K562 (cell line): ENCODE results near the gene BPTF. TPM values are rescaled to one million over a fixed set of nuclear protein-coding genes. Genes with fewer than 3 reads are reported as not detected.
A peak's percentile ranks its signal among the peaks of the same experiment; 100 is the strongest.

Source experiments
- ATAC-seq: fragments of 200-7000 bp; cut with Tn5 transposase; 3 replicates; pipeline ENCODE4 v1.9.1; 2020; ENCODE audit warnings: moderate library complexity
- BruUV-seq: library from RNA; stranded (reverse); fragments of 400-500 nt; replicated peaks from 2 replicates; lab custom pipeline; 2021; lab: Mats Ljungman, UMichigan
- CTCF ChIA-PET: fragments of 300-600 bp; formaldehyde crosslinking; extraction: SDS; loops from one replicate; lab custom pipeline; 2021; ENCODE audit warnings: low intra/inter-chr PET ratio; lab: Yijun Ruan, JAX
- POLR2A ChIA-PET: fragments of 300-600, 350-650 bp; sonication (Branson Sonifier 250); formaldehyde crosslinking; extraction: SDS; loops from one replicate; lab custom pipeline; 2021; ENCODE audit warnings: antibody characterized with exemption, inconsistent platforms; lab: Yijun Ruan, JAX
- DNase-seq, 4 experiments: peaks; one replicate each; pipeline versions ENCODE4 v3.0.0 to v3.0.0-alpha.2; 2011 to 2018; ENCODE audit warnings: low spot score in 3 of 4, mixed read lengths in 3 of 4; ENCODE audit errors: extremely low read depth in 1 of 4
- FAIRE-seq: peaks from 2 replicates; lab custom pipeline; 2011; peaks lifted over from hg19 to GRCh38; lab: Jason Lieb, UNC
- H2AFZ ChIP-seq: 2 replicates; pipeline ENCODE4 v1.6.0; 2011; ENCODE audit warnings: low read depth, low read length, control low read depth, inconsistent platforms
- H3K27ac ChIP-seq: fragments of 200-600 bp; 3 replicates; pipeline ENCODE4 v1.8.0; 2011; ENCODE audit warnings: low read depth, mild to moderate bottlenecking, control low read depth, inconsistent platforms, low read length, moderate library complexity, mixed read lengths; ENCODE audit errors: extremely low read depth
- H3K27me3 ChIP-seq, 2 experiments: fragments of 300-600 bp in 1 of 2; 2 replicates in 1 of 2; 3 replicates in 1 of 2; pipeline versions ENCODE4 v1.6.0 to v1.8.0; 2011; ENCODE audit warnings: inconsistent platforms in 2 of 2, low read length in 2 of 2, mild to moderate bottlenecking in 1 of 2, mixed read lengths in 1 of 2, moderate library complexity in 1 of 2; ENCODE audit not compliant: control insufficient read depth in 2 of 2, insufficient read depth in 2 of 2
- H3K36me3 ChIP-seq: fragments of 300-600 bp; 3 replicates; pipeline ENCODE4 v1.8.0; 2011; ENCODE audit warnings: mild to moderate bottlenecking, low read length, inconsistent platforms; ENCODE audit not compliant: control insufficient read depth, insufficient read depth
- H3K4me1 ChIP-seq, 2 experiments: fragments of 200-600 bp in 1 of 2; replicated peaks in 1 of 2; 2 replicates in 1 of 2; 3 replicates in 1 of 2; pipeline versions ENCODE4 v1.5.1 to v1.8.0; 2011; ENCODE audit warnings: inconsistent platforms in 2 of 2, low read length in 2 of 2, mild to moderate bottlenecking in 1 of 2, mixed read lengths in 1 of 2, moderate library complexity in 1 of 2; ENCODE audit not compliant: control insufficient read depth in 2 of 2, insufficient read depth in 2 of 2
- H3K4me2 ChIP-seq: 2 replicates; pipeline ENCODE4 v1.6.1; 2011; ENCODE audit warnings: low read length, control low read depth, inconsistent platforms, mixed read lengths; ENCODE audit not compliant: insufficient read depth
- H3K4me3 ChIP-seq: fragments of 200-600 bp; sonication (generic), shearing (Covaris generic); 2 replicates; pipeline ENCODE4 v1.5.1; 2016; ENCODE audit warnings: control low read depth, inconsistent platforms
- H3K79me2 ChIP-seq: fragments of 200-600 bp; 3 replicates; pipeline ENCODE4 v1.8.0; 2011; ENCODE audit warnings: low read length, inconsistent platforms; ENCODE audit not compliant: control insufficient read depth, insufficient read depth
- H3K9ac ChIP-seq, 2 experiments: 2 replicates each; pipeline versions ENCODE4 v1.6.0 to v1.6.1; 2011; ENCODE audit warnings: low read depth in 2 of 2, low read length in 2 of 2, control low read depth in 1 of 2, inconsistent platforms in 1 of 2, mild to moderate bottlenecking in 1 of 2, mixed read lengths in 1 of 2; ENCODE audit not compliant: insufficient read depth in 1 of 2
- H3K9me1 ChIP-seq: one replicate; pipeline ENCODE4 v1.6.0; 2011; ENCODE audit warnings: inconsistent platforms, mild to moderate bottlenecking, low read length, moderate library complexity; ENCODE audit not compliant: control insufficient read depth, insufficient read depth
- H3K9me3 ChIP-seq: replicated peaks from 2 replicates; pipeline ENCODE4 v1.5.1; 2011; ENCODE audit warnings: low read depth, low read length, inconsistent platforms; ENCODE audit not compliant: control insufficient read depth, insufficient read depth
- H4K20me1 ChIP-seq: replicated peaks from 2 replicates; pipeline ENCODE4 v1.6.1; 2011; ENCODE audit warnings: low read length, inconsistent platforms, mixed read lengths; ENCODE audit not compliant: control insufficient read depth, insufficient read depth
- ATF3 ChIP-seq, 2 experiments: fragments of 450-650 bp in 1 of 2; sonication (generic) in 1 of 2; formaldehyde crosslinking in 1 of 2; IDR thresholded peaks in 1 of 2; conservative IDR thresholded peaks in 1 of 2; 2 replicates each; pipeline versions ENCODE4 v1.6.1 to v1.8.1; 2016 to 2023; ENCODE audit warnings: mild to moderate bottlenecking in 2 of 2, moderate library complexity in 2 of 2, inconsistent platforms in 1 of 2, missing genetic modification reagents in 1 of 2
- ATF7 ChIP-seq: fragments of 450-650 bp; IDR thresholded peaks from 2 replicates; pipeline ENCODE4 v1.7.1; 2014; ENCODE audit warnings: mild to moderate bottlenecking, moderate library complexity
- BRF1 ChIP-seq: IDR thresholded peaks from 3 replicates; pipeline ENCODE4 v1.6.1; 2011; ENCODE audit warnings: borderline replicate concordance, mild to moderate bottlenecking; ENCODE audit not compliant: insufficient read length; ENCODE audit errors: extremely low read depth
- C11orf30 ChIP-seq: fragments of 450-650 bp; IDR thresholded peaks from 2 replicates; pipeline ENCODE4 v1.6.1; 2016; ENCODE audit warnings: low read depth, mild to moderate bottlenecking
- DNMT1 ChIP-seq: fragments of 450-650 bp; IDR thresholded peaks from 2 replicates; pipeline ENCODE4 v1.6.1; 2016; ENCODE audit warnings: antibody characterized with exemption, mild to moderate bottlenecking
- KDM2B ChIP-seq: fragments of 250-450 bp; sonication (Bioruptor Pico); IDR thresholded peaks from 2 replicates; pipeline ENCODE4 v1.8.0; 2021; ENCODE audit warnings: mild to moderate bottlenecking, moderate library complexity
- L3MBTL2 ChIP-seq: fragments of 450-650 bp; IDR thresholded peaks from 2 replicates; pipeline ENCODE4 v1.6.1; 2016; ENCODE audit warnings: mild to moderate bottlenecking, moderate library complexity
- MAFK ChIP-seq: IDR thresholded peaks from 2 replicates; pipeline ENCODE4 v1.6.1; 2011; ENCODE audit warnings: low read length, improper control_type of control experiment
- MBD2 ChIP-seq: sonication (generic); IDR thresholded peaks from 2 replicates; pipeline ENCODE4 v1.6.1; 2016; ENCODE audit warnings: low read depth, borderline replicate concordance
- MEIS2 ChIP-seq: fragments of 450-650 bp; IDR thresholded peaks from 2 replicates; pipeline ENCODE4 v1.6.1; 2014; ENCODE audit warnings: mild to moderate bottlenecking; ENCODE audit not compliant: partially characterized antibody
- NRF1 ChIP-seq, 2 experiments: fragments of 450-650 bp; IDR thresholded peaks in 1 of 2; conservative IDR thresholded peaks in 1 of 2; 2 replicates each; pipeline ENCODE4 v1.6.1; 2014; ENCODE audit warnings: mild to moderate bottlenecking in 2 of 2
- POLR2AphosphoS5 ChIP-seq: IDR thresholded peaks from 2 replicates; pipeline ENCODE4 v1.6.1; 2011; ENCODE audit warnings: mild to moderate bottlenecking, low read depth, low read length, moderate library complexity; ENCODE audit not compliant: control insufficient read depth, insufficient read depth
- RBM22 ChIP-seq: fragments of 200-400 bp; formaldehyde crosslinking; IDR thresholded peaks from 2 replicates; pipeline ENCODE4 v1.6.1; 2018; ENCODE audit warnings: low read length, low read depth; ENCODE audit not compliant: poor library complexity, severe bottlenecking
- RUNX1 ChIP-seq: sonication (generic); IDR thresholded peaks from 2 replicates; pipeline ENCODE4 v1.6.1; 2016; ENCODE audit warnings: antibody characterized with exemption, low read depth
- STAT5B ChIP-seq: fragments of 250-450 bp; sonication (Bioruptor Pico); IDR thresholded peaks from 2 replicates; pipeline ENCODE4 v1.8.0; 2021; ENCODE audit warnings: mild to moderate bottlenecking, inconsistent platforms
- YY1 ChIP-seq, 3 experiments: IDR thresholded peaks; 2 replicates each; pipeline ENCODE4 v1.6.1; 2011; ENCODE audit warnings: low read length in 2 of 3, mild to moderate bottlenecking in 2 of 3, moderate library complexity in 2 of 3, borderline replicate concordance in 1 of 3, control low read depth in 1 of 3, low read depth in 1 of 3; ENCODE audit not compliant: insufficient read depth in 3 of 3, insufficient replicate concordance in 2 of 3, control insufficient read depth in 1 of 3, insufficient read length in 1 of 3; ENCODE audit errors: extremely low read depth in 1 of 3
- ZC3H8 ChIP-seq: fragments of 450-650 bp; IDR thresholded peaks from 2 replicates; pipeline ENCODE4 v1.6.1; 2017
- ZNF764 ChIP-seq: fragments of 250-450 bp; sonication (Bioruptor Pico); IDR thresholded peaks from 2 replicates; pipeline ENCODE4 v1.4.0; 2020; ENCODE audit warnings: low read depth, mild to moderate bottlenecking, moderate library complexity
- whole genome bisulfite sequencing: fragments of 100-300 bp; shearing (Covaris generic); methylation state at CpG from one replicate; pipeline ENCODE4 v1.1.6; 2016; ENCODE audit warnings: low coverage, mixed read lengths; ENCODE audit not compliant: insufficient coverage; ENCODE audit errors: missing lambda C conversion rate; 5-methylcytosine and 5-hydroxymethylcytosine counted together
- in situ Hi-C: fragments of 300-500 bp; cut with MboI; formaldehyde crosslinking; loops from 4 replicates; pipeline ENCODE4 v1.15.0; 2018; ENCODE audit warnings: inconsistent platforms, mixed read lengths
- intact Hi-C: fragments of 100-400 bp; cut with micrococcal nuclease; formaldehyde crosslinking; loops from 2 replicates; pipeline ENCODE4 v1.14.2; 2022
- polyA plus RNA-seq, 8 experiments: library from polyadenylated mRNA; depleted of rRNA in 4 of 8; stranded (reverse) in 5 of 8; unstranded in 3 of 8; fragments of >200 nt; fragmentation: Nextera tagmentation in 2 of 8; fragmentation: Illumina TruSeq in 1 of 8; extraction: Ambion mirVana in 2 of 8; extraction: Trizol in 1 of 8; gene quantifications; 2 replicates each; pipeline versions ENCODE4 v1.2.1 to v1.2.3, GENCODE V29; 2011 to 2014; ENCODE audit warnings: inconsistent platforms in 1 of 8, missing spikeins in 1 of 8
- total RNA-seq, 7 experiments: library from RNA; depleted of rRNA in 6 of 7; stranded (reverse); fragments of >200 nt in 6 of 7; fragmentation: Illumina TruSeq in 2 of 7; extraction: Trizol in 2 of 7; gene quantifications; 2 replicates each; pipeline versions ENCODE4 v1.2.1 to v1.2.3, GENCODE V29; 2011 to 2021; ENCODE audit warnings: low replicate concordance in 1 of 7
- TF ChIP-seq, protein P1 (sequence below): fragments of 450-650 bp; IDR thresholded peaks from 2 replicates; pipeline ENCODE4 v1.6.1; 2016; ENCODE audit warnings: low read depth, mild to moderate bottlenecking, moderate library complexity
- TF ChIP-seq, protein P2 (sequence below): fragments of 250-450 bp; sonication (Bioruptor Pico); IDR thresholded peaks from 2 replicates; pipeline ENCODE4 v1.5.0; 2021

Gene BPTF
- total and polyA plus RNA-seq, 9 of the 15 experiments (the other 6 are each of a cell fraction or from before 2014, with no cell fraction given), result 12.5 to 52.1 (median 26.9) TPM

GRCh38 chr17:68029512-68030215 is 204.4 kb downstream of the BPTF start:
- peak overlapping the region; percentile 96 for H2AFZ ChIP-seq
- H3K4me3 ChIP-seq, result no peak overlapping the region
- H3K9me3 ChIP-seq, result no peaks in the 10 kb centered on the region
- peak in 2 of 4 experiments; percentile 43 to 72 for DNase-seq
- ChIA-PET POLR2A (interaction anchor here (1.5 to 2.8 kb wide), 3 partner anchors 9 to 18 kb away, joined by 3 to 11 read pairs (median 6); no protein-coding TSS in a partner anchor), CTCF (no interaction called here)
- peaks cover 8 to 18% of the 10 kb centered on the region in 2 experiments for H3K4me1 ChIP-seq
- FAIRE-seq, result peak; percentile 74
- peak overlapping the region; percentile 9 to 21; a peak in 3 of 4 replicates for H3K9ac ChIP-seq
- BruUV-seq, result no TSS peak
- 22% methylated on average over 8 of the region's 8 CpGs for WGBS
- intact Hi-C loops, result no loop called here
- no peaks in the 10 kb centered on the region for H4K20me1 ChIP-seq
- in situ Hi-C loops, result no loop called here
- no peaks in the 10 kb centered on the region for H3K36me3 ChIP-seq
- peak; percentile 87 for ATAC-seq
- no peaks in the 10 kb centered on the region for H3K79me2 ChIP-seq
- H3K27me3 ChIP-seq, result no peaks in the 10 kb centered on the region
- peak overlapping the region; percentile 54 for H3K4me2 ChIP-seq
- H3K27ac ChIP-seq, result peak overlapping the region; percentile 38
- no peaks in the 10 kb centered on the region for H3K9me1 ChIP-seq
- TF ChIP-seq ZNF764 (CRISPR knock-in tag) (no peak), ZC3H8 (no peak), ATF7 (no peak; the same call in 1 of the 2 replicates), MBD2 (no peak), KDM2B (CRISPR knock-in tag) (no peak), RBM22 (no peak), NRF1 (conservative IDR thresholded peaks at IDR 0.05 in 1 of 2, IDR thresholded peaks at IDR 0.05 in 1 of 2) (no peak), STAT5B (CRISPR knock-in tag) (no peak), ATF3 (IDR thresholded peaks at IDR 0.05) (no peak), ATF3 (CRISPR knock-in tag; conservative IDR thresholded peaks at IDR 0.05) (no peak), POLR2AphosphoS5 (no peak), C11orf30 (no peak), DNMT1 (no peak), MAFK (no peak), YY1 (IDR thresholded peaks at IDR 0.05; ENCODE audit: borderline replicate concordance in 1 of 3, control insufficient read depth in 1 of 3, extremely low read depth in 1 of 3, insufficient read depth in 3 of 3, insufficient read length in 1 of 3, insufficient replicate concordance in 2 of 3, low read depth in 1 of 3, low read length in 2 of 3) (peak in 1 of 3 experiments; percentile 59), MEIS2 (peak; percentile 38), BRF1 (no peak), L3MBTL2 (peak; percentile 46; the same call in 1 of the 2 replicates), RUNX1 (no peak)
- TF ChIP-seq, protein P1, sequence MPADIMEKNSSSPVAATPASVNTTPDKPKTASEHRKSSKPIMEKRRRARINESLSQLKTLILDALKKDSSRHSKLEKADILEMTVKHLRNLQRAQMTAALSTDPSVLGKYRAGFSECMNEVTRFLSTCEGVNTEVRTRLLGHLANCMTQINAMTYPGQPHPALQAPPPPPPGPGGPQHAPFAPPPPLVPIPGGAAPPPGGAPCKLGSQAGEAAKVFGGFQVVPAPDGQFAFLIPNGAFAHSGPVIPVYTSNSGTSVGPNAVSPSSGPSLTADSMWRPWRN, result no peak
- TF ChIP-seq, protein P2, sequence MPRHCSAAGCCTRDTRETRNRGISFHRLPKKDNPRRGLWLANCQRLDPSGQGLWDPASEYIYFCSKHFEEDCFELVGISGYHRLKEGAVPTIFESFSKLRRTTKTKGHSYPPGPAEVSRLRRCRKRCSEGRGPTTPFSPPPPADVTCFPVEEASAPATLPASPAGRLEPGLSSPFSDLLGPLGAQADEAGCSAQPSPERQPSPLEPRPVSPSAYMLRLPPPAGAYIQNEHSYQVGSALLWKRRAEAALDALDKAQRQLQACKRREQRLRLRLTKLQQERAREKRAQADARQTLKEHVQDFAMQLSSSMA (CRISPR knock-in tag), result no peak
